ENCODE data around the gene CACNA2D4.

- TF ChIP-seq CTCF (IDR thresholded peaks at IDR 0.05; ENCODE audit: insufficient read depth, low read length), result no peak
- TF ChIP-seq REST (IDR thresholded peaks at IDR 0.05; ENCODE audit: insufficient replicate concordance, low read depth), result no peak
- TF ChIP-seq POLR2AphosphoS5 (IDR thresholded peaks at IDR 0.05; ENCODE audit: low read depth), result no peak
These were observed 101.6 kb downstream of the CACNA2D4 start for GRCh38 chr12:1816730-1817348.
